Neural crest cell (in vitro differentiated cells): ENCODE results near the gene ATP13A1. TPM values are rescaled to one million over a fixed set of nuclear protein-coding genes. Genes with fewer than 3 reads are reported as not detected.
A peak's percentile ranks its signal among the peaks of the same experiment; 100 is the strongest.

Source experiments
- DNase-seq: peaks from one replicate; pipeline ENCODE4 v3.0.0; 2021; ENCODE audit warnings: low read depth, mixed read lengths, low spot score
- H3K27ac Mint-ChIP-seq: one replicate; pipeline ENCODE4 v1.8.0; 2021; ENCODE audit warnings: mild to moderate bottlenecking, mixed read lengths; ENCODE audit not compliant: unreplicated experiment
- H3K27me3 Mint-ChIP-seq: 2 replicates; pipeline ENCODE4 v1.8.0; 2021; ENCODE audit warnings: low read depth, mild to moderate bottlenecking, mixed read lengths
- H3K36me3 Mint-ChIP-seq: 2 replicates; pipeline ENCODE4 v1.8.0; 2021; ENCODE audit warnings: low read depth, mild to moderate bottlenecking, mixed read lengths
- H3K4me1 Mint-ChIP-seq: 2 replicates; pipeline ENCODE4 v1.8.0; 2021; ENCODE audit warnings: mixed read lengths
- H3K4me3 Mint-ChIP-seq: one replicate; pipeline ENCODE4 v1.8.0; 2021; ENCODE audit warnings: mild to moderate bottlenecking, mixed read lengths
- H3K9me3 Mint-ChIP-seq: 2 replicates; pipeline ENCODE4 v1.8.0; 2021; ENCODE audit warnings: mixed read lengths
- total RNA-seq: library from RNA; stranded (reverse); gene quantifications from 2 replicates; pipeline ENCODE4 v1.2.1, GENCODE V29; 2021
- TF ChIP-seq, protein P1 (sequence below): fragments of 200-600 bp; sonication (generic); conservative IDR thresholded peaks from 2 replicates; pipeline ENCODE4 v1.5.0; 2021; ENCODE audit warnings: antibody characterized with exemption, mild to moderate bottlenecking

Gene ATP13A1
- total RNA-seq, 1 donor from 2014 or later = 75.1 TPM

DNA sequence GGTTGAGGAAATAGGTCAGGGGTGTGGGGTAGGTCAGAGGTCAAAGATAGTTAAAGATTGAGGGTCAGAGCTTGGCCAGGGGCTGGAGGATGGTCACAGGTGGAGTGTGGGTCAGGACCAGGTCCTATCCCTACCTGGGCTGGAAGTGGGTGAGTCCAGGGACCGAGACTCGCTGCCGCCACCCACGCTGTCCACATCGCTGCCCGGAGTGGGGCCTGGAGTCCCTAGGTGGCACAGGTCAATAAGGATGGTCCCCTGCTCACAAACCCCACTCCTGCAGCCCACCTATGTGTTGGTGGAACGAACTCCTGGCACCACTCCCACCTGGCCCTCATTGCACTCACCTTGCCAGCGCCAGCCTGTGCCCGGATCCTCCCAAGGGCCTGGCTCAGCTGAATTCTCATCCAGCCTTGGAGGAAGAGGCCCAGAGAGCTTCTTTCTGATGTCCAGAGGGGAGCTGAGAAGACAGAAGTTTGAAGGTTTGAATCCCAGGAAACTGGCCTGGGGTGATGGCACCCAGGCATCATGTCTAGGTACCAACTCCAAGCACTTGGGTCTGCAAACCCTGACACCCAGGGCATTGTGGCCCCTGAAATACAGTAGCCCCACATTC is 26.8 kb downstream of the ATP13A1 start:
- peaks cover 11% of the 10 kb centered on the region for H3K36me3 Mint-ChIP-seq
- TF ChIP-seq, protein P1, sequence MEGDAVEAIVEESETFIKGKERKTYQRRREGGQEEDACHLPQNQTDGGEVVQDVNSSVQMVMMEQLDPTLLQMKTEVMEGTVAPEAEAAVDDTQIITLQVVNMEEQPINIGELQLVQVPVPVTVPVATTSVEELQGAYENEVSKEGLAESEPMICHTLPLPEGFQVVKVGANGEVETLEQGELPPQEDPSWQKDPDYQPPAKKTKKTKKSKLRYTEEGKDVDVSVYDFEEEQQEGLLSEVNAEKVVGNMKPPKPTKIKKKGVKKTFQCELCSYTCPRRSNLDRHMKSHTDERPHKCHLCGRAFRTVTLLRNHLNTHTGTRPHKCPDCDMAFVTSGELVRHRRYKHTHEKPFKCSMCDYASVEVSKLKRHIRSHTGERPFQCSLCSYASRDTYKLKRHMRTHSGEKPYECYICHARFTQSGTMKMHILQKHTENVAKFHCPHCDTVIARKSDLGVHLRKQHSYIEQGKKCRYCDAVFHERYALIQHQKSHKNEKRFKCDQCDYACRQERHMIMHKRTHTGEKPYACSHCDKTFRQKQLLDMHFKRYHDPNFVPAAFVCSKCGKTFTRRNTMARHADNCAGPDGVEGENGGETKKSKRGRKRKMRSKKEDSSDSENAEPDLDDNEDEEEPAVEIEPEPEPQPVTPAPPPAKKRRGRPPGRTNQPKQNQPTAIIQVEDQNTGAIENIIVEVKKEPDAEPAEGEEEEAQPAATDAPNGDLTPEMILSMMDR = no peak
- no peak for DNase-seq
- H3K27ac Mint-ChIP-seq = no peak overlapping the region
- no peak overlapping the region for H3K4me3 Mint-ChIP-seq
- no peaks in the 10 kb centered on the region for H3K9me3 Mint-ChIP-seq
- no peaks in the 10 kb centered on the region for H3K4me1 Mint-ChIP-seq
- H3K27me3 Mint-ChIP-seq = no peaks in the 10 kb centered on the region

DNA sequence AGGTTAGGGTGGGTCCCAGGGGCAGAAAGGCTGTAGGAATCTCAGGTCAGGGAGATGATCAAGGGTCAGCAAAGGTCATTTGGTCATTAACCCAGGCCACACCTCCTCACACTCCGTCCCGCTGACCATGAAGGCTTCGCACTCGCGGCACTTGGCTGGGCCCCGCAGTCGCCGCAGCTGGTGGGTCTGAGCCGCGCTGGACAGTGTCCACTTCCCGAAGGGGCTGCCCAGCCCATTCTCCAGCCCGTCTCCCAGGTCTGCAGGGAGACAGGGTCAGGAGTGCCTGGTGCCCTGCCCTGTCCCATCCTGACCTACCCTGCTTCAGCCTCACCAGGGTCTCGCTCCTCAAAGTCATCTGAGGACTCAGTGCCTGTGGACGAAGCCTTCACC is 28.2 kb downstream of the ATP13A1 start:
- TF ChIP-seq, protein P1 = no peak
- Mint-ChIP-seq H3K36me3 (peaks cover 11% of the 10 kb centered on the region), H3K4me1 (no peaks in the 10 kb centered on the region), H3K27ac (no peak overlapping the region), H3K4me3 (no peak overlapping the region), H3K27me3 (no peaks in the 10 kb centered on the region), H3K9me3 (no peaks in the 10 kb centered on the region)
- DNase-seq = no peak

DNA sequence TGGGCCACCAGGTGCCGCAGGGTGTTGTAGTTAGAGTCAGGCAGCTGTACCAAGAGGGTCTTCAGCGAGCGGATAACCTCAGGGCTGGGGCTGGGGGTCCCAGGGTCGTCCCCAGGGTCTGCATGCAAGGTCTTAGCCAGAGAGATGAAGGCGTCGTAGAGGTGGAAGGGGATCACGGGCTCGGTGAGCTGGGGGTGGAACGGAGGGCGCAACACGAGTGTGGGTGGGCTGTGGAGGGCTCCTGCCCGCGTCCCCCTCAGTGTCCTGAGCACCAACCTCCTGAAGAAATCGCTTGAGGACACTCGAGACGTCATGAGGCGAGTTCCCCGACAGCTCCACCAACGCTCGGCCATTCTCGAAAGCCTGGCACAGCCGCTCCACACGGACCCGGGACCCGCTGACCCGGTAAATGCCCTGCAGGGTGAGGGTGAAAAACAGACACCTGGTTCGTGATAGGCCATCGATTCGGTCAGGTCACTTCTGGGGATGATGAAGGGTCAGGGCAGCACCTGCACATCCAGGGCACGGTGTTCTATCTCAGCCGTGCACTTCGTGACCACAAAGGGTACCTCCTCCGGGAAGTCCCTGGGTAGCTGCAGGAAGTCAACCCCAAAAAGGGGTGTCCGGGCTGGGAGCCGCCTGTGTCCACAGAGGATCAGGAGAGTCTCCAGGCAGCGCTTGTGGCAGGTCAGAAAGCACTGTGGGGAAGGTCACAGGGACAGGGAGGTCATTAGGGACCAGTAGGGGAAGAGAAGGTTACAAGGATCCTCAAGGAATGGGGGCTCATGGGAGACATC is 28.8 kb downstream of the ATP13A1 start:
- Mint-ChIP-seq H3K27ac (no peak overlapping the region), H3K4me1 (no peaks in the 10 kb centered on the region), H3K36me3 (peaks cover 11% of the 10 kb centered on the region), H3K4me3 (no peak overlapping the region), H3K27me3 (no peaks in the 10 kb centered on the region), H3K9me3 (no peaks in the 10 kb centered on the region)
- no peak for DNase-seq
- TF ChIP-seq, protein P1 = no peak

GRCh38 chr19:19633711-19634515 is 29.6 kb downstream of the ATP13A1 start:
- DNase-seq = no peak
- H3K9me3 Mint-ChIP-seq = no peaks in the 10 kb centered on the region
- H3K4me3 Mint-ChIP-seq = no peak overlapping the region
- TF ChIP-seq, protein P1 = no peak
- H3K4me1 Mint-ChIP-seq = peaks cover under 1% of the 10 kb centered on the region
- peaks cover 11% of the 10 kb centered on the region for H3K36me3 Mint-ChIP-seq
- no peaks in the 10 kb centered on the region for H3K27me3 Mint-ChIP-seq
- peak overlapping the region; percentile 22 for H3K27ac Mint-ChIP-seq

DNA sequence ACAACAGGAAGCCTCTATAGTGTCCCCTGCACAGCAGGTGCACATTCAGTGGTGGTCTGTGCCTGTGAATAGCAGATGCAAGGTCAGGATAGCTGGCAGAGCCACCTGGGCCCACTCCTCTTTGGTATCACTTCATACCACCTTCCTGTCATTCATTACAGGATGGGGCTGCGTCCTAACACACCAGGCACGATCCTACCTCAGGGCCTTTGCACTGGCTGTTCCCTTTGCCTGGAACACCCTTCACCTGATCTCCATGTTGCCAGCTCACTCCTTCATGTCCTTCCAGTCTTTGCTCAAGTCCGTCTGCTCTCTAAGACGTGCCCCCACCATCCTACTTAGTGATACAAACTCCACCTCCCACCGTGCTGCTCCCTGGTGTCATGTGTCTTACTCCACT is 30.8 kb downstream of the ATP13A1 start:
- no peak overlapping the region for H3K27ac Mint-ChIP-seq
- peaks cover 11% of the 10 kb centered on the region for H3K36me3 Mint-ChIP-seq
- H3K4me3 Mint-ChIP-seq = peak overlapping the region; percentile 24
- TF ChIP-seq, protein P1 = no peak
- H3K27me3 Mint-ChIP-seq = no peaks in the 10 kb centered on the region
- no peak for DNase-seq
- H3K4me1 Mint-ChIP-seq = peaks cover 5% of the 10 kb centered on the region
- H3K9me3 Mint-ChIP-seq = no peaks in the 10 kb centered on the region
